ENCODE results near the gene WDR59. TPM values are rescaled to one million over a fixed set of nuclear protein-coding genes. Genes with fewer than 3 reads are reported as not detected.

The WDR59 gene
- polyA plus RNA-seq, 1 of the 3 experiments (the other 2 are of a cell fraction), result 48.2 TPM

- WGBS (ENCODE audit: low lambda C conversion rate), result 85% methylated on average over 9 of the region's 9 CpGs
Observed at GRCh38 chr16:75002474-75002873, 17.6 kb upstream of the WDR59 start.

More at GRCh38 chr16:75002474-75002873, 17.6 kb upstream of the WDR59 start:
- CTCF ChIA-PET, result interaction anchor here (1.5 kb wide), 2 partner anchors 109 to 140 kb away, joined by 4 read pairs; no protein-coding TSS in a partner anchor
- H3K4me3 ChIP-seq (ENCODE audit: low read depth in 2 of 2, low read length in 1 of 2), result no peak overlapping the region
- no peak overlapping the region for H3K9ac ChIP-seq
- H3K79me2 ChIP-seq (ENCODE audit: insufficient read depth), result peaks cover 83% of the 10 kb centered on the region
- no peaks in the 10 kb centered on the region for H3K9me3 ChIP-seq
- DNase-seq, result no peak
- H3K4me1 ChIP-seq (ENCODE audit: control insufficient read depth in 1 of 2, insufficient read depth in 2 of 2, low read depth in 1 of 2, low read length in 1 of 2), result peaks cover 0 to 26% of the 10 kb centered on the region in 2 experiments; a peak in 3 of 4 replicates
- no peak overlapping the region for H2AFZ ChIP-seq (ENCODE audit: low read depth)
- H3K4me2 ChIP-seq, result peak overlapping the region; percentile 84; the same call in 1 of the 2 replicates
- peaks cover 3% of the 10 kb centered on the region for H3F3A ChIP-seq (replicated peaks; ENCODE audit: insufficient read depth)
- H3K27ac ChIP-seq (ENCODE audit: low read depth in 2 of 2, low read length in 1 of 2), result no peak overlapping the region
- peaks cover 63% of the 10 kb centered on the region for H4K20me1 ChIP-seq (ENCODE audit: insufficient read depth)
- POLR2A ChIA-PET, result no interaction called here
- no peaks in the 10 kb centered on the region for H3K27me3 ChIP-seq (ENCODE audit: insufficient read depth)
- H3K9me2 ChIP-seq, result no peaks in the 10 kb centered on the region
- H3K36me3 ChIP-seq (replicated peaks in 1 of 2; ENCODE audit: control insufficient read depth in 1 of 2, insufficient read depth in 2 of 2, low read length in 1 of 2), result peaks cover 0 to 5% of the 10 kb centered on the region in 2 experiments
- TF ChIP-seq GATA2 (CRISPR knock-in tag; IDR thresholded peaks at IDR 0.05), result no peak
- TF ChIP-seq EP300 (IDR thresholded peaks at IDR 0.05; ENCODE audit: borderline replicate concordance in 1 of 2, low read depth in 1 of 2, low read length in 1 of 2), result no peak
- TF ChIP-seq, protein P1, sequence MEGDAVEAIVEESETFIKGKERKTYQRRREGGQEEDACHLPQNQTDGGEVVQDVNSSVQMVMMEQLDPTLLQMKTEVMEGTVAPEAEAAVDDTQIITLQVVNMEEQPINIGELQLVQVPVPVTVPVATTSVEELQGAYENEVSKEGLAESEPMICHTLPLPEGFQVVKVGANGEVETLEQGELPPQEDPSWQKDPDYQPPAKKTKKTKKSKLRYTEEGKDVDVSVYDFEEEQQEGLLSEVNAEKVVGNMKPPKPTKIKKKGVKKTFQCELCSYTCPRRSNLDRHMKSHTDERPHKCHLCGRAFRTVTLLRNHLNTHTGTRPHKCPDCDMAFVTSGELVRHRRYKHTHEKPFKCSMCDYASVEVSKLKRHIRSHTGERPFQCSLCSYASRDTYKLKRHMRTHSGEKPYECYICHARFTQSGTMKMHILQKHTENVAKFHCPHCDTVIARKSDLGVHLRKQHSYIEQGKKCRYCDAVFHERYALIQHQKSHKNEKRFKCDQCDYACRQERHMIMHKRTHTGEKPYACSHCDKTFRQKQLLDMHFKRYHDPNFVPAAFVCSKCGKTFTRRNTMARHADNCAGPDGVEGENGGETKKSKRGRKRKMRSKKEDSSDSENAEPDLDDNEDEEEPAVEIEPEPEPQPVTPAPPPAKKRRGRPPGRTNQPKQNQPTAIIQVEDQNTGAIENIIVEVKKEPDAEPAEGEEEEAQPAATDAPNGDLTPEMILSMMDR (IDR thresholded peaks at IDR 0.05), result no peak
- TF ChIP-seq CHD2 (IDR thresholded peaks at IDR 0.05; ENCODE audit: low read length, partially characterized antibody), result no peak
- no peak for TF ChIP-seq PBX3 (IDR thresholded peaks at IDR 0.05)
- TF ChIP-seq FOXJ3 (CRISPR knock-in tag; IDR thresholded peaks at IDR 0.05), result no peak
- TF ChIP-seq TCF12 (IDR thresholded peaks at IDR 0.05), result no peak
- TF ChIP-seq TAF1 (IDR thresholded peaks at IDR 0.05; ENCODE audit: borderline replicate concordance, low read depth, low read length), result no peak
- no peak for TF ChIP-seq FOSL2 (IDR thresholded peaks at IDR 0.05; ENCODE audit: borderline replicate concordance, low read depth)
- no peak for TF ChIP-seq RFX5 (IDR thresholded peaks at IDR 0.05; ENCODE audit: low read length)
- TF ChIP-seq REST (IDR thresholded peaks at IDR 0.05; ENCODE audit: low read depth, low read length), result no peak
- no peak for TF ChIP-seq FOXM1 (IDR thresholded peaks at IDR 0.05; ENCODE audit: low read depth)
- TF ChIP-seq GABPA (IDR thresholded peaks at IDR 0.05; ENCODE audit: low read depth), result no peak
- no peak for TF ChIP-seq ELF1 (IDR thresholded peaks at IDR 0.05)
- TF ChIP-seq JUND (IDR thresholded peaks at IDR 0.05), result no peak
- TF ChIP-seq POLR2AphosphoS5 (IDR thresholded peaks at IDR 0.05; ENCODE audit: low read depth, low read length), result no peak
- no peak for TF ChIP-seq EZH2phosphoT487 (IDR thresholded peaks at IDR 0.05; ENCODE audit: borderline replicate concordance, low read depth)
- no peak for TF ChIP-seq RAD21 (IDR thresholded peaks at IDR 0.05; ENCODE audit: low read length)
- TF ChIP-seq YY1 (IDR thresholded peaks at IDR 0.05; ENCODE audit: low read depth), result no peak
